ENCODE results near the gene IGSF21.

The IGSF21 gene

DNA sequence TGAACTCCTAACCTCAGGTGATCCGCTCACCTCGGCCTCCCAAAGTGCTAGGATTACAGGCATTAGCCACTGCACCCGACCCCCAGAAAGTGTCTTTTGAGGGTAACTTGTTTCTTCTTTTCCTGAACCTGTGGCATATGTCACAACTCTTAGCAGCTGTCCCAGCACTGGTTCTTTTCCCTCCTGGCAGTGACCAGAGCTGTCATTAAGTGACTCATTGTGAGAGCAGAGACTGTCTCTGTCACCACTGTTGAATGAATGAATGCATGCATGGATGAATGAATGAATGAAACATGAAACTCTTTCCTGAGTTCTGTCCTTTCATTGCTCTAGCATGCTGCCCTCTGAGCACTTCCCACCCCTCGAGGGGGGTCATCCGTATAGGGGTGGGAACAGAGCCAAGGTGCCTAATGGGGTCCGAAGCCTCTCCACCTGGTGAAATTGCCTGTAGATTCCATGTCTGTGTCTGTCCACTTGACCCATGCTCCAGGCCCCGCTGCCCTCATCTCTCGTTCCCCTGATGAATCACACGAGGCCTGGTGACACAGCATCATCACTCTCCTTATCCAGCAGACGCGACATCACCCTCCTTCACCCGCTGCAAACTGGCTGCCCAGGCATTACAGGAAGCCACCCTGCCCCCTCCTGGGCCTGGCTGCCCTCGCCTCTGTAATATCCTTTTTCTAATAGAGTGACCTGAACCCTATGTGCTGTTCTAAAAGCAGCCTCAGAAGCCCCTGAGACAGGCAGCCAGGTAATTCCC is 75.0 kb downstream of the IGSF21 start:
- DNase-seq = no peak

DNA sequence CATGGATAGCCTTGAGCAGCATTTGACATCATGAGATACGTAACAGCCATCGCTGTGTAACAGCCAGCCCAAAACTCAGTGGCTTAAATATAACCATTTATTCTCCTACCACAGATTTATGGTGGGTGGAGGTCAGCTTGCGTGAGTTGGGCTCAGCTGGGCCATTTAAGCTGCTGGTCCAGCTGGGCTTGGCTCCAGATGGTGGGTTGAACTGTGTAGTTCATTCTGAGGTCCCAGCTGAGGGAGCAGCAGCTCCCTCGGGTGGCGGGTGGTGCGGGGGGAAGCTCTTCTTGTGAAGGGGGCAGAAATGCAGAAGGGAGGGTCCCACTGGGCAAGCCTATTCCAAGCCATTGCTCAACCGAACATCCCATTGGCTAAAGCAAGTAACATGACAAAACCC is 75.9 kb downstream of the IGSF21 start:
- no peak for DNase-seq

DNA sequence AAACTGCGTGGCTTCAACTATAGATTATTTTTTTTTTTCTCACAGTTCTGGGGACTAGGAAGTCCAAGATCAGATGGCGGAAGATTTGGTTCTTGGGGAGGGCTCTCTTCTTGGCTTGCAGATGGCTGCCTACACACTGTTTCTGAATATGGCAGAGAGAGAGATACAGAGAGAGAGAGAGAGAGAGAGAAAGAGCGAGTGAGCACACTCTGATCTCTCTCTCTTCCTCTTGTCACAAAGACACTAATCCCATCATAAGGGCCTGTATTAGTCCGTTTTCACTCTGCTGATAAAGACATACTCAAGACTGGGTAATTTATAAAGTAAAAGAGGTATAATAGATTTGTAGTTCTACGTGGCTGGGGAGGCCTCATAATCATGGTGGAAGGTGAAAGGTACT is 79.5 kb downstream of the IGSF21 start:
- DNase-seq = no peak

DNA sequence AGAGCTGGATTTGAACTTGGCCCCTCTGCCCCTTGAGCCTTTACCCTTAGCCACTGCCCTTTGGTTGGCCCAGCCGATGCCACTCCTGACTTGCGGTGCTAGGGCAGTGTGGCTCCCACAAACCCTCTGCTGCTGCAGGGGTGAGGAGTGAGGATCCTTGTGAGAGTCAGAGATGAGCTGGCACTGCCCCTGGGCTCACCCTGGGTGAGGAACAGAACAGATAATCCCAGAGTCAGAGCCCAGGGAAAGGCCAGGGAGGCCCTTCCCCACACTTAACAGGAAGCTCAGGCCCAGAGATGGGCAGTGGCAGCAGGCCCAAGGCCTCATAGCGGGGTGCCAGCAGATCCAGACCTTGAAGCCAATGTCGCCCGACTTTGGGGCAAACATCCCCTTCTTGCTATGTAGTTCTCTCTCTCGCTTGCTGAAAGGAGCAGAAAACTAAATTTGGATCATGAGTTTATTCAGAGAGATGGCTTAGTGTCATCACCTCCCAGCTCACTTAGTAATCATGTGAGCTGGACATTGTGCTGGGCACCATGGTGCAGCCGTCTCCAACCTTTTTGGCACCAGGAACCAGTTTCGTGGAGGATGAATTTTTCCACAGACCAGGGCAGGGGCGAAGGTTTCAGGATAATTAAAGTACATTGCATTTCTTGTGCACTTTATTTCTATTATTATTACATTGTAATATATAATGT is 81.4 kb downstream of the IGSF21 start:
- DNase-seq = no peak

- no peak for DNase-seq
Observed at GRCh38 chr1:18190598-18190997, 83.0 kb downstream of the IGSF21 start.

GRCh38 chr1:18191037-18191436 is 83.4 kb downstream of the IGSF21 start:
- DNase-seq = no peak

- no peak for DNase-seq
Observed at GRCh38 chr1:18191481-18192155, 84.0 kb downstream of the IGSF21 start.

DNA sequence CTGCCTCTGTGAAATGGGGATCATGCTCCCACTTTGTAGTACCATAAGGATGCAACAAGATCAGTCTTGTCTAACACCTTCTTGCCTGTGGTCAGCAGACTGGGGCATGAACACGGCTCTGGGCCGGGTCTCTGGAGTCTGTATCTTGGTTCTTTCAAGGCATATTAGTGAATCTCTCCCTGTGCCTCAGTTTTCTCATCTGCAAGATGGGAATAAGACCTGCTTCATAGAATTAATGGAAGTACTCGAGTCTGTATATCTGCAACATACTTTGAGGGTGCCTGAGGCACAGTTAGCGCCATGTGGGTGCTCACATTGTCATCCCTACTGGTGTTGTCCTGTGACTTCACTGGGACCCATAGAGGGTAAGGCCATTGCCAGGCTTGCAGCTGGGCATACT is 84.6 kb downstream of the IGSF21 start:
- no peak for DNase-seq

DNA sequence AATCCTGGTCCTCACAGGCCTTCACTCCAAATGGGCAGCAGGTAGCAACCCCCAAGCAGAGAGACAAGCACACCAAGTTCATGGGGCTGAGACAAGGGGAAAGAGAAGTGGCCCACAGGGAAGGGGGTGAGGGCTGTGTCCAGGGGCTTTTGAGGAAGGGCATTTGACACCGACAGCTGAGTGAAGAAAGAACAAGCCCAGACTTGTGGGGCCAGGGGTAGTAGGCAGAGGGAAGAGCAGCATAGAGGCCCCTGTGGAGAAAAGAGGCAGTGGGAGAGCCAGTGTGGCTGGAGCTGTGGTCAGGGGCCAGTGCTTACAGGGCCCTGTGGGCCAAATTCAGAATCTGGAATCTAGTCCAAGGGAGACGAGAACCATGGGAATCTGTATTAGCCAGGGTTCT is 85.4 kb downstream of the IGSF21 start:
- DNase-seq = no peak

DNA sequence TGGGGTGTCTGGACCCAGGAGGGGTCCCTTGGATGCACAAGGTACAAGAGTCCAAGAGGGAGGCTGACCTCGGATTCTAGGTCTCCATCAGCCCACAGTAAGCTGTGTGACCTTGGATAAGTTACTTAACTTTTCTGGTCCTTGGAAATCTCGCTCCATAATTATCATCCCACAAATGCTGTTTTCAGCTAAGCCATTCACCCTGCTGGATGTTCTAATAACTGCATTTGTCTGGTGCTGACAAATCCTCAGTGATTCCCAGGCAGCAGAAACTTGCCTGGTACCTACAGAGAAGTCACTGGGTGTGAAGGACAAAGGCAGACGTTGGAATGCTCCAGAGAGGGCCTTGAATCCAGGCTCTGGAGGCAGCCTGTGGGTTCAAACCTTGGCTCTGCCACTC is 89.7 kb downstream of the IGSF21 start:
- no peak for DNase-seq

DNA sequence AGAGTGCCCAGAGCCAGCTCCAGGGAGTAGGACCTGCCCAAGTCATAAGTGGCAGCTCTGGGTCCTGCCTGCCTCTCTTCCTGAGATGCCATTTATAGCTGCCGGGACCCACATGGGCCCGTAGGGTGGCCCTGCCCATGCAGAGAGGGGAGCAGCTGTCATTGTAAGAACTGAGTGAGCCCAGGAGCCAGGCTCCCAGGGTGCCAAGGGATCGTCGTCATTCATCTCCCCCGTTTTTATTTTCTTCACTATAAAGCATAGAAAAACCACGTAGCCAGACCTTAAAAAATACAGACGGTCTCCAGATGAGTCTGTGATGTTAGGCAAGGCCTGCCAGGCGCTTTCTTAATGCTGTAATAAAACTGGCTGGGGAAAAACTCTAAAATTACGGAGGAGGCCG is 90.7 kb downstream of the IGSF21 start:
- DNase-seq = no peak

DNA sequence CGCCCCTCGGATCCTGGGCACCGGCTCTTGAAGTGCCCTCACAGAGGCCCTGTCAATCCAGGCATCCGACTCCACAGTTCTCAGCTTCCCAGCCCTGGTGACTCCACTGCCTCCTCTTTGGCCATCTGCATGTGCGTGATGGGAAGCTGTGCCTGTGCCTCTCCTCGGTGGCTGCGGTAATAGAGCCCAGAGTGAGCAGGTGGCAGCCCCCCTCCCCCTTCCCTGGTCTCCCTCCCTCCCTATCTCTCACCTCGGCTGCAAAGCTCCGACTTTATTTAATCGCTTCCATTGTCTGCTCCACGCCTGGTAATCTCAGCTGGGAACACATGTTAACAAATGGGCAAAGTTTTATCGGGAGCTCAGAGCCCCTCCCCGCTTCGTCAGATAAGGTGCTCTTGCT is 91.9 kb downstream of the IGSF21 start:
- DNase-seq = no peak

GRCh38 chr1:18200136-18200717 is 92.6 kb downstream of the IGSF21 start:
- no peak for DNase-seq

- DNase-seq = no peak
Observed at GRCh38 chr1:18200918-18201317, 93.3 kb downstream of the IGSF21 start.

DNA sequence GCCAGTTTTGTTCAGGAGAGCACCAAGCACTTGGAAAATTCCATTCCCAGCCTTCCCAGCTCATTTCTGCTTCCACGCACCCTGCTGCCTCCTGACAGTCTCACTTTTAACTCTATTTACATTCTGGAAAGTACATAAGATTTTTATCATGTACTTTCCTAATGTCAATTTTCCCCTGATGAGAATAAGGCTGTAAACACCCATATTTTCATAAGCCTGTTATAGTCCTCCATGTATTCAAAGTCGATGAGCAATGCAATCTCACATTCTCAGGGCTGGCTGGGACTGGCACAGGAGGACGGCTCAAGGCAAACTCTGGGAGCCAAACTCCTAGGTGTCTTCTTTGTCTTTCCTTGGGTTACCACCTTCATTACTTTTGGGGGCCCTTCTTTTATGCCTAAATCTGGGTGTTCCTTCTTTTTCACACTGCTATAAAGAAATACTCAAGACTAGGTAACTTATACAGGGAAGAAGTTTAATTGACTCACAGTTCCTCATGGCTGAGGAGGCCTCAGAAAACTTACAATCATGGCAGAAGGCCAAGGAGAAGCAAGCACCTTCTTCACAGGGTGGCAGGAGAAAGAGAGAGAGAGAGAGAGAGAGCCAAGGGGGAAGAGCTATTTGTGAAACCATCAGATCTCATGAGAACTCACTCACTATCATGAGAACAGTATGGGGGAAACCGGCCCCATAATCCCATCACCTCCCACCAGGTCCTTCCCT is 94.6 kb downstream of the IGSF21 start:
- no peak for DNase-seq

- DNase-seq = no peak
Observed at GRCh38 chr1:18203645-18204044, 96.0 kb downstream of the IGSF21 start.

DNA sequence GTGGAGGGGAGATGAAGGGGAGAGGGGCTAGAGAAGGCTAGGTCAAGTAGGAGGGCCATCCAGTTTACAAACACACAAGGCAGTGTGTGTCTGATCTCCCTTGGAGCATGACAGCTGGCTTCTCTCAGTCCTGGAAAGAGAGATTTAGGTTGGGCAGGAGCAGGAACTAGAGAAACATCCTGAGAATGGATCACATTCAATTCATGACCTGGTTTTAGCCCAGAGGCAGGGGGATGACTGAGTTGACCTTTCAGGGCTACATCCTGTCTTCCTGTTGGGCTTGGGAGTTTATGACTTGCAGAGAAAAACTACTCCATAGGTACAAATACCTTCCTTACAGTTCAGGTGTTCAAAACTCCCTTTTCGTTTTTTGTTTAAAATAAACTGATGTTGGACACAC is 97.0 kb downstream of the IGSF21 start:
- no peak for DNase-seq

DNA sequence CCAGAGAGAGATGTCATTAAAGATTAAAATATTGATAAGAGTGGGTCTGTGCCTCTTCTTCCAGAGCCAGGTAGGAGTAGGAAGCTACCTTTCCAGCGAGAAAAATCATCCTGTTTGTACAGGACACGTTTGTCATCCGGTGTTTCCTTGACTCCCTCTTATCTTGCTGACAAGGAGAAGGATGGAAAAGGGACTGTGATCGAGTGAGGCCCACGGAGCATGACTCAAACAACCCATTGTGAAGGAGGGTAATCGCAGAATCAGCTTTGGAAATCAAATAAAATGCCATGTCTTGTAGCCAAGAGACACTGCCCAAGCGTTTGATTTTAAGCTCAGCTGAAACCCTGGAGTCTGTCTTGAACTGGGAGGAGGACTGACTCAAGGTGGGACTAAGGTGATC is 97.7 kb downstream of the IGSF21 start:
- no peak for DNase-seq

DNA sequence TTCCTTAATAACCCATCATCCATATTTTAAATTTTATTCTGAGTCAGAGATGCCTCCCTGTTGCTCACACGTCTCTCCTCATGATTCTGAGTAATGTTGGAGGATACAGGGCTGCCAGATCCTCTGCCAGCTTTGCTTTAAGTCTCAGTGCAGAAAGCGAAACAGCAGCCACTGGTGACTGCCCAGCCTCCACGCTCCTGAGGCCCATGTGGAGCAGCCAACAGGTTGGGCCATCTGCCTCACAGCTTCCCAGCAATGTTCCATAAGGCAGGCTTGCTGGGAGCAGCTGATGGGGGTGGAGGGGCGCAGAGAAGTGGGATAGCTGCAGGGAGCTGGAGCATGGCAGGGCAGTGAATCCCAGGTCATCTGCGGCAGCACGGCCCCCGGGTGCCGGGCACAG is 104.2 kb downstream of the IGSF21 start:
- DNase-seq = no peak

GRCh38 chr1:18217398-18218043 is 109.9 kb downstream of the IGSF21 start:
- no peak for DNase-seq

GRCh38 chr1:18229625-18230024 is 122.0 kb downstream of the IGSF21 start:
- DNase-seq = no peak

- DNase-seq = no peak
Observed at GRCh38 chr1:18230321-18230720, 122.7 kb downstream of the IGSF21 start.

All from effector CD4-positive, alpha-beta T cell (primary cell).